HG03025 (cell line): ENCODE results near the gene CLCF1.

Source experiments
- ATAC-seq: cut with Tn5 transposase; IDR thresholded peaks from one replicate; pipeline ENCODE4 v1.9.1; 2021; ENCODE audit warnings: mild to moderate bottlenecking, moderate library complexity; ENCODE audit not compliant: unreplicated experiment, low FRiP score

CLCF1 gene

GRCh38 chr11:67364169-67364568, 9.2 kb downstream of the CLCF1 start:
- no peak for ATAC-seq

DNA sequence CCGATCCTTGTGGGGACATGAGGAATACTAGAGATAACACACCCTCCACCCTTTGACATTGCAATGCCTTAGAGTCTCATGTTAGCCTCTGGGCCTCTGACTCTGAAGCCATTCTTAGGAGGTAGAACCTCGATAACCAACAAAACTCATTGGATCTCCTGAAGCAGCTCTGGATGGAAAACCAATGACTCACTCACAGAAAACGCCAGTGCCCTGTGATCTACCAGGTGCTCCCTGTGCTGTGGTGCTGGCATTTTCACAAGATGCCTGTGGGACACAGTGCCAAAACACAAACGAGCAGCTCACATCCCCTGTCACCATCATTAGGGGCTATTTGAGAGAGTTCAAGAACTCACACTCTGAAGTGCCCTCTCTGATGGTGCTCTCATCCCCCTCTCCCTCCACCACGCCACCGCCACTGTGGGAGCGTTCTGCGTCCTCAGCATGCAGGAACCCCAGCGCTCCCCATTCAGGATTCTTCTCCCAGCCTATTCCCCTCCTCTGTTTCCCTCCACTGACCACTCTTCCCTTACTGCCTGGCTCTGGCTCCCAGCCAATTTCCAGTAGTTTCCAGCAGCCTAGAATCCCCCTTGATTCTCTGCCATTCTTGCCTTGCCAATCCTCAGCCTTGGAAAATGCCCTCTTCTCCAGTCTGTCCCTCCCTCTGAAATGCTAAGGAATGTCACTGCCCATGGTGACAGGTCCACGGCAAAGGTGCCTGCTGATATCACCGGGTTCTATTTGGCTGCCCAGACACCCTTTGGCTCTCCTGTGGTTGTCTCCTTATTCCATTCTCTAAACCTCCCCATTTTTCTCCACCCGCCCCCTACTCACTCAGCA, 15.3 kb downstream of the CLCF1 start:
- ATAC-seq, result no peak

- ATAC-seq, result no peak
Measured at GRCh38 chr11:67356864-67357561, 16.4 kb downstream of the CLCF1 start.

GRCh38 chr11:67356387-67356863, 17.0 kb downstream of the CLCF1 start:
- ATAC-seq, result no peak

- ATAC-seq, result no peak
Measured at GRCh38 chr11:67355794-67356386, 17.5 kb downstream of the CLCF1 start.

- no peak for ATAC-seq
Measured at GRCh38 chr11:67355023-67355793, 18.2 kb downstream of the CLCF1 start.

GRCh38 chr11:67354075-67355022, 19.0 kb downstream of the CLCF1 start:
- no peak for ATAC-seq

DNA sequence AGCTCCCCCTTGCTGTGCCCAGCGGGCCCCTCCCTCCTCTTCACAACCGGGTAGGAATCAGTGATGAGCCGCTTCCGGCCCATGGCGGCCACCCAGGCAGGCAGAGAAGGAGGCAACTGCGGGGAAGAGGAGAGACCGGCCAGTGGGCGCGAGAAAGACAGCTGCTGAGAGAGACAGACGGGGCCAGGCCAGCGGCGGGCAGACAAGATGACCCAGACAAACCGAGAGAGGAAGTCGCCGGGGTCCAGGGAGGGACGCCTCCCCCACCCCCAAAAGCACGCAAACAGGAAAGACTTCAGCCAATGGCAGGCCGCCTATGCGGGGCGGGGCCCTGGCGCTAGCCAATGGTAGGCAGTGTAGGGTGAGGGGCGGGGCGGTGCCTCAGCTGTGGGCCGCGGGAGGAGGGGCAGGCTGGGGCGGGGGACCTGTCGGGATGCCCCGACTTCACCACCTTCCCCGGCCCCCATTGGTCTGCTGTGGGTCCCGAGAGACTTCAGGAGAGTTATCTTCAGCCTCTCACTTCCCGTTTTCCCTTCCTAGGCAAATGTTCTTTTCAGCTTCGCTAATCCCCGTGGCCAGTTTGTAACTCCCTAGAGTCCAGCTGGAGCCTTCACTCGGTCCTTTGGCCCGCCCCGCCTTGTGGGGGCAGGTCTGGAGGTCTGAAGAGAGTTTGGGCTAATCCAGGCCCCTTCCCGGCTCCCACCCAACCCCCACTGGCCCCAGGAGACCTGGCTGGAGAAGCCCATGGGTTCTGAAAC, 19.9 kb downstream of the CLCF1 start, which contains the start of gene POLD4:
TSS of gene POLD4 (minus strand) at position 230 of the 758 bp plus-strand sequence. CDS start at position 83, 147 bp downstream.
- ATAC-seq, result peak; percentile 64

- ATAC-seq, result peak; percentile 16
Measured at GRCh38 chr11:67352546-67353316, 20.7 kb downstream of the CLCF1 start.

GRCh38 chr11:67351275-67352005, 22.0 kb downstream of the CLCF1 start:
- ATAC-seq, result no peak

GRCh38 chr11:67349928-67350465, 23.4 kb downstream of the CLCF1 start:
- ATAC-seq, result no peak

DNA sequence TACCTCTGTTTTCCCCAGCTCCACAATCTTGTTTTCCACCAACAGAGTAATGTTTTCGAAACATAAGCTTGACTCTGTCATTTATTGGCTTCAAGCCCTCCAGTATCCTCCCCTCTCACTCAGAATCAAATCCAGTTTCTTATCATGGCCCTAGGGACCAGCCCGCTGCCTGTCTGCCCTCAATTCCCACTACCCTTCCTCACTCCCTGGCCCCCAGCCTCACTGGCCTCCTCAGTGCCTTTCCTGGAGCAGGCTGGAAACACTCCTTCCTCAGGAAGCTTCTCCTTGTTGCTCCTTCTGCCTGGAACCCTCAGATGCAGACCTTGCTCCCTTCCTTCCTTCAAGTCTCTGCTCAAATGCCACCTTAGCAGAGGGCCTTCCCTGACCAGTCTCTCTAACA, 23.9 kb downstream of the CLCF1 start:
- ATAC-seq, result no peak

GRCh38 chr11:67349036-67349435, 24.4 kb downstream of the CLCF1 start:
- ATAC-seq, result no peak

DNA sequence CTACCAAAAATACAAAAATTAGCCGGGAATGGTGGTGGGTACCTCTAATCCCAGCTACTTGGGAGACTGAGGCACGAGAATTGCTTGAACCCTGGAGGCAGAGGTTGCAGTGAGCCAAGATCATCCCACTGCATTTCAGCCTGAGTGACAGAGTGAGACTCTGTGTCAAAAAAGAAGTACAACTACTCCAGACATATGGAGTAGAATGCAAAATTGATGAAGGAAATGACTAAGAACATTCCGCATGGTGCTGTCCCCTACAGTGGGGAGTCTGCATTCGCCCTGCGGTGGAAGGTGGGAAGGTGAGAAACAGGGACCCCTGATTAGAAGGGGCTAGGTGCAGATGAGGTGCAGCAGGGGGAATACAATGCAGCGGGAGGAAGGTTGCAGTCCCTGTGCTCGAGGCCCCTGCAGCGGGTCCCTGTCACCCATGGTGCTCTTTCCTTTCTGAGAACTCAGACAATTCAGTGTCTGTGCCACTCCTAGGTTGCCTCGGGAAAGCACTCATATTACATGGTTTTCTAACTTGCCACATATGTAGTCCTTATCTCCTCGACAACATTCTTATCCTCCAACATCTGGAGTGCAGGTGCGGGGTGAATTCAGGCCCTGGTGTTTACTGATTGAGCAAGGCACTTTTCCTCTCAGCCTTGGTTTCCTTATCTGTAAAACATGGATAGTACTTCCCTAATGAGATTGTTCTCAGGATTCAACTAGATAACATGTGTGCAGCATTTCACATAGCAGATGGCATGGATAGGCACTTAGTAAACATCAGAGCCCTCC, 25.2 kb downstream of the CLCF1 start:
- ATAC-seq, result no peak

DNA sequence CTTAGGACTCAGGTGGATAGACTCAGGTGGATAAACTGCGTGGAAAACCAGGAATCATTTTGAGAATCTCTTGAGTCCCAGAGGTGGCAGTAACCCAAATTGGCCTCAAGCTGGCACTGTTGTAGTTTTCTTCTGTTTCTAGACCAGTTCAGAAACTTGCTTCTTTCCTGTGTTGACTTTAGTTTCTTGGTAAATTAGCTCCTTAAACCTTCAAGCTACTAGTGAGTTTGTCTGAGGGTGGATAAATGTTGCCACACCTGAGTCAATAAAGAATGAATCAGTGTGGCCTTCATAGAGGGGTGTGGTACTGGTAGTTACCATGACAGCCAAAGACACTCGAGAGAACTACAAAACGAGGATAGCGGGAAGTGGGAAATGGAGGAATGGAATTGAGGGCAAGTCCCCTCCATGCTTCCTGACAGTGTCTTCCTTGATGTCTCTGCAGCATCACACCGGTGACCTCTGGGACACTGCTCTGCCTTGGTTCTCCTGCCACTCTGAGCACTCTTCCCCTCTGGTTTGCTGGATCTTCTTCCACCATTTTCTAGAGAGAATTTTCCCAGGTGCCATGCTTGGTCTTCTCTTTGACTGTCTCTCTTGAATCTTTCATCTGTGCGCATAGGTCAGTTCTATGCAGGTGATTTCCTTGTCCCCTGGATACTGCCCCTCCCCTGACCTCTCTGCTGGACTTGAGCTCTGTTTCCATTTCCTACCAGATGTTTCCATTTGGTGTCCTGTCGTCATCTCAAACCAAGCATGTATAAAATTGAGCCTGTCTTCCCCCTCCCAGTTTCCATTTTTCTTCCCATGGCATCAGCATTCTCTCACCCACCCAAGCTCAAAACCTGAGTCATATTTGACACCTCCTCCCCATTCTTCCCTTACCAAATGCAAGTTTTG, 27.2 kb downstream of the CLCF1 start:
- ATAC-seq, result no peak
